Measurements from ENCODE around the gene FAM234A.

FAM234A gene

GRCh38 chr16:283033-283805 lies 48.6 kb downstream of the FAM234A start, which contains the start of gene PDIA2:
Gene PDIA2, plus strand, starts transcription at chr16:283164. Its CDS starts 6 bp downstream, at chr16:283170.
- no peak for FAIRE-seq

GRCh38 chr16:284204-285120 lies 49.8 kb downstream of the FAM234A start:
- FAIRE-seq: no peak

- FAIRE-seq: no peak
Measured at GRCh38 chr16:285146-286055, 50.8 kb downstream of the FAM234A start.

GRCh38 chr16:286491-287297 lies 52.1 kb downstream of the FAM234A start:
- FAIRE-seq: no peak

GRCh38 chr16:287298-287811 lies 52.7 kb downstream of the FAM234A start:
- FAIRE-seq: no peak

GRCh38 chr16:287981-288920 lies 53.6 kb downstream of the FAM234A start:
- FAIRE-seq: no peak

- FAIRE-seq: no peak
Measured at GRCh38 chr16:289395-289997, 54.9 kb downstream of the FAM234A start.

GRCh38 chr16:290015-290680 lies 55.5 kb downstream of the FAM234A start:
- FAIRE-seq: no peak

GRCh38 chr16:290681-291405 lies 56.2 kb downstream of the FAM234A start:
- no peak for FAIRE-seq

GRCh38 chr16:291539-291938 lies 56.9 kb downstream of the FAM234A start:
- FAIRE-seq: no peak

- FAIRE-seq: no peak
Measured at GRCh38 chr16:293043-293775, 58.6 kb downstream of the FAM234A start.

- FAIRE-seq: no peak
Measured at GRCh38 chr16:296276-296675, 61.7 kb downstream of the FAM234A start.

GRCh38 chr16:296806-297510 lies 62.3 kb downstream of the FAM234A start:
- no peak for FAIRE-seq

GRCh38 chr16:297832-298231 lies 63.2 kb downstream of the FAM234A start:
- FAIRE-seq: no peak

- no peak for FAIRE-seq
Measured at GRCh38 chr16:301235-301634, 66.6 kb downstream of the FAM234A start.

- no peak for FAIRE-seq
Measured at GRCh38 chr16:301950-302349, 67.3 kb downstream of the FAM234A start.

All from islet of Langerhans (tissue), 1 donor.